ENCODE results near the gene SMARCA2. TPM values are rescaled to one million over a fixed set of nuclear protein-coding genes. Genes with fewer than 3 reads are reported as not detected.

The SMARCA2 gene
- total RNA-seq, 1 donor from 2014 or later, result 96.2 TPM

GRCh38 chr9:2072752-2073405 is 57.7 kb downstream of the SMARCA2 start:
- H3K4me1 Mint-ChIP-seq, result peaks cover 4% of the 10 kb centered on the region
- H3K9me3 Mint-ChIP-seq, result no peaks in the 10 kb centered on the region
- peaks cover 53% of the 10 kb centered on the region for H3K36me3 Mint-ChIP-seq
- no peak for DNase-seq (ENCODE audit: low spot score in 2 of 2, unreplicated experiment in 2 of 2)
- H3K27ac Mint-ChIP-seq, result no peak overlapping the region
- H3K27me3 Mint-ChIP-seq (ENCODE audit: low read depth), result no peaks in the 10 kb centered on the region
- no peak for TF ChIP-seq CTCF (IDR thresholded peaks at IDR 0.05; ENCODE audit: unreplicated experiment)
- H3K4me3 Mint-ChIP-seq, result no peak overlapping the region

- Mint-ChIP-seq H3K36me3 (peaks cover 49% of the 10 kb centered on the region), H3K4me3 (no peak overlapping the region), H3K9me3 (no peaks in the 10 kb centered on the region), H3K4me1 (peaks cover 29% of the 10 kb centered on the region), H3K27me3 (ENCODE audit: low read depth) (no peaks in the 10 kb centered on the region), H3K27ac (no peak overlapping the region)
- no peak for TF ChIP-seq CTCF (IDR thresholded peaks at IDR 0.05; ENCODE audit: unreplicated experiment)
- no peak for DNase-seq (ENCODE audit: low spot score in 2 of 2, unreplicated experiment in 2 of 2)
These were observed 67.6 kb downstream of the SMARCA2 start for GRCh38 chr9:2082772-2083171.

- Mint-ChIP-seq H3K4me3 (no peak overlapping the region), H3K4me1 (peaks cover 29% of the 10 kb centered on the region), H3K27ac (no peak overlapping the region), H3K9me3 (no peaks in the 10 kb centered on the region), H3K36me3 (peaks cover 50% of the 10 kb centered on the region), H3K27me3 (ENCODE audit: low read depth) (no peaks in the 10 kb centered on the region)
- DNase-seq (ENCODE audit: low spot score in 2 of 2, unreplicated experiment in 2 of 2), result no peak
- TF ChIP-seq CTCF (IDR thresholded peaks at IDR 0.05; ENCODE audit: unreplicated experiment), result no peak
These were observed 68.3 kb downstream of the SMARCA2 start for GRCh38 chr9:2083479-2083878.

GRCh38 chr9:2085716-2086115 is 70.6 kb downstream of the SMARCA2 start:
- no peak for DNase-seq (ENCODE audit: low spot score in 2 of 2, unreplicated experiment in 2 of 2)
- H3K27me3 Mint-ChIP-seq (ENCODE audit: low read depth), result no peaks in the 10 kb centered on the region
- peaks cover 44% of the 10 kb centered on the region for H3K36me3 Mint-ChIP-seq
- no peak for TF ChIP-seq CTCF (IDR thresholded peaks at IDR 0.05; ENCODE audit: unreplicated experiment)
- no peak overlapping the region for H3K4me3 Mint-ChIP-seq
- H3K9me3 Mint-ChIP-seq, result no peaks in the 10 kb centered on the region
- H3K4me1 Mint-ChIP-seq, result peaks cover 33% of the 10 kb centered on the region
- H3K27ac Mint-ChIP-seq, result peak overlapping the region; percentile 2

GRCh38 chr9:2086116-2086515 is 71.0 kb downstream of the SMARCA2 start:
- Mint-ChIP-seq H3K36me3 (peaks cover 46% of the 10 kb centered on the region), H3K27ac (peak overlapping the region; percentile 2), H3K27me3 (ENCODE audit: low read depth) (no peaks in the 10 kb centered on the region), H3K9me3 (no peaks in the 10 kb centered on the region), H3K4me1 (peaks cover 33% of the 10 kb centered on the region), H3K4me3 (no peak overlapping the region)
- no peak for DNase-seq (ENCODE audit: low spot score in 2 of 2, unreplicated experiment in 2 of 2)
- no peak for TF ChIP-seq CTCF (IDR thresholded peaks at IDR 0.05; ENCODE audit: unreplicated experiment)
